ENCODE results near the gene SGSM1. TPM values are rescaled to one million over a fixed set of nuclear protein-coding genes. Genes with fewer than 3 reads are reported as not detected.

Gene SGSM1
- polyA plus RNA-seq, 1 of the 3 experiments (the other 2 are of a cell fraction) = 0.15 TPM

DNA sequence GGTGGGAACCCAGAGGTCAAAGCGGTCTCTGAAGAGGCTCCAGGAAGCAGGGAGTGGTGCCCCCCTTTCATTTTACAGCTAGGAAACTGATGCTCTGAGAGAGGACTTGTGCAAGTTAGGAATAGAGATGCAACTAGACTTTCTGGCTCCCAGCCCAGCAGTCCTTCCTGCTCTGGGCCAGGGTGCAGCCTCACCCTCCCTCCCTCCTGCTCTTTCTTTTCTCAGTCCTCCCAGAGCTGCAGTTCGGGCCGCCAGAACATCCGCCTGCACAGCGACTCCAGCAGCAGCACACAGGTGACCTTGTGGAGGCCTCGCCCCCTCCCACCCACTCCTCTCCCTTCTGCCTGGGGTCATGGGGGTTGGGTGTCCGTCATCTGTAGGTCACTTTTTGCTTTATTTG, 89.0 kb downstream of the SGSM1 start:
- H3K4me2 ChIP-seq = peak overlapping the region; percentile 66
- H3K9me2 ChIP-seq = no peaks in the 10 kb centered on the region
- no peaks in the 10 kb centered on the region for H3K9me3 ChIP-seq
- peak overlapping the region; percentile 67; the same call in 1 of the 2 replicates for H2AFZ ChIP-seq (ENCODE audit: low read depth)
- no peak overlapping the region for H3K9ac ChIP-seq
- ChIA-PET CTCF (interaction anchor here (0.9 to 2.6 kb wide), 6 partner anchors 15 to 127 kb away, joined by 3 to 14 read pairs (median 6); no protein-coding TSS in a partner anchor), POLR2A (interaction anchor here (0.6 kb wide), 1 partner anchor 450 kb away, joined by 3 read pairs; no protein-coding TSS in a partner anchor)
- H3K79me2 ChIP-seq (ENCODE audit: insufficient read depth) = no peaks in the 10 kb centered on the region
- no peaks in the 10 kb centered on the region for H3K36me3 ChIP-seq (replicated peaks in 1 of 2; ENCODE audit: control insufficient read depth in 1 of 2, insufficient read depth in 2 of 2, low read length in 1 of 2)
- TF ChIP-seq RAD21 (IDR thresholded peaks at IDR 0.05; ENCODE audit: low read length) = no peak
- TF ChIP-seq, protein P1, sequence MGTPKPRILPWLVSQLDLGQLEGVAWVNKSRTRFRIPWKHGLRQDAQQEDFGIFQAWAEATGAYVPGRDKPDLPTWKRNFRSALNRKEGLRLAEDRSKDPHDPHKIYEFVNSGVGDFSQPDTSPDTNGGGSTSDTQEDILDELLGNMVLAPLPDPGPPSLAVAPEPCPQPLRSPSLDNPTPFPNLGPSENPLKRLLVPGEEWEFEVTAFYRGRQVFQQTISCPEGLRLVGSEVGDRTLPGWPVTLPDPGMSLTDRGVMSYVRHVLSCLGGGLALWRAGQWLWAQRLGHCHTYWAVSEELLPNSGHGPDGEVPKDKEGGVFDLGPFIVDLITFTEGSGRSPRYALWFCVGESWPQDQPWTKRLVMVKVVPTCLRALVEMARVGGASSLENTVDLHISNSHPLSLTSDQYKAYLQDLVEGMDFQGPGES (IDR thresholded peaks at IDR 0.05; ENCODE audit: low read depth, low read length) = no peak
- no peak for TF ChIP-seq JUND (IDR thresholded peaks at IDR 0.05)
- no peak for TF ChIP-seq ELF1 (IDR thresholded peaks at IDR 0.05)
- no peak for TF ChIP-seq YY1 (IDR thresholded peaks at IDR 0.05; ENCODE audit: low read depth)
- TF ChIP-seq GATA2 (CRISPR knock-in tag; IDR thresholded peaks at IDR 0.05) = no peak
- no peak for TF ChIP-seq FOXJ3 (CRISPR knock-in tag; IDR thresholded peaks at IDR 0.05)
- TF ChIP-seq NFIC (IDR thresholded peaks at IDR 0.05; ENCODE audit: borderline replicate concordance) = peak; percentile 62
- peak in 1 of 2 experiments; percentile 42; a peak in 1 of 4 replicates for TF ChIP-seq EP300 (IDR thresholded peaks at IDR 0.05; ENCODE audit: borderline replicate concordance in 1 of 2, low read depth in 1 of 2, low read length in 1 of 2)
- TF ChIP-seq POLR2AphosphoS5 (IDR thresholded peaks at IDR 0.05; ENCODE audit: low read depth, low read length) = no peak
- TF ChIP-seq SMC3 (IDR thresholded peaks at IDR 0.05; ENCODE audit: low read depth, low read length) = no peak
- TF ChIP-seq EZH2phosphoT487 (IDR thresholded peaks at IDR 0.05; ENCODE audit: borderline replicate concordance, low read depth) = no peak
- TF ChIP-seq, protein P2, sequence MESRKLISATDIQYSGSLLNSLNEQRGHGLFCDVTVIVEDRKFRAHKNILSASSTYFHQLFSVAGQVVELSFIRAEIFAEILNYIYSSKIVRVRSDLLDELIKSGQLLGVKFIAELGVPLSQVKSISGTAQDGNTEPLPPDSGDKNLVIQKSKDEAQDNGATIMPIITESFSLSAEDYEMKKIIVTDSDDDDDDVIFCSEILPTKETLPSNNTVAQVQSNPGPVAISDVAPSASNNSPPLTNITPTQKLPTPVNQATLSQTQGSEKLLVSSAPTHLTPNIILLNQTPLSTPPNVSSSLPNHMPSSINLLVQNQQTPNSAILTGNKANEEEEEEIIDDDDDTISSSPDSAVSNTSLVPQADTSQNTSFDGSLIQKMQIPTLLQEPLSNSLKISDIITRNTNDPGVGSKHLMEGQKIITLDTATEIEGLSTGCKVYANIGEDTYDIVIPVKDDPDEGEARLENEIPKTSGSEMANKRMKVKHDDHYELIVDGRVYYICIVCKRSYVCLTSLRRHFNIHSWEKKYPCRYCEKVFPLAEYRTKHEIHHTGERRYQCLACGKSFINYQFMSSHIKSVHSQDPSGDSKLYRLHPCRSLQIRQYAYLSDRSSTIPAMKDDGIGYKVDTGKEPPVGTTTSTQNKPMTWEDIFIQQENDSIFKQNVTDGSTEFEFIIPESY (IDR thresholded peaks at IDR 0.05; ENCODE audit: borderline replicate concordance, low read depth) = no peak
- TF ChIP-seq RXRA (IDR thresholded peaks at IDR 0.05; ENCODE audit: borderline replicate concordance, low read depth) = no peak
- no peak for TF ChIP-seq SIN3A (IDR thresholded peaks at IDR 0.05; ENCODE audit: borderline replicate concordance, low read depth, low read length)
- peak; percentile 36 for TF ChIP-seq CHD2 (IDR thresholded peaks at IDR 0.05; ENCODE audit: low read length, partially characterized antibody)
- TF ChIP-seq TEAD4 (IDR thresholded peaks at IDR 0.05; ENCODE audit: borderline replicate concordance, insufficient read depth) = no peak
- TF ChIP-seq RCOR1 (IDR thresholded peaks at IDR 0.05; ENCODE audit: low read length) = peak; percentile 56; the same call in 1 of the 2 replicates
- TF ChIP-seq, protein P3, sequence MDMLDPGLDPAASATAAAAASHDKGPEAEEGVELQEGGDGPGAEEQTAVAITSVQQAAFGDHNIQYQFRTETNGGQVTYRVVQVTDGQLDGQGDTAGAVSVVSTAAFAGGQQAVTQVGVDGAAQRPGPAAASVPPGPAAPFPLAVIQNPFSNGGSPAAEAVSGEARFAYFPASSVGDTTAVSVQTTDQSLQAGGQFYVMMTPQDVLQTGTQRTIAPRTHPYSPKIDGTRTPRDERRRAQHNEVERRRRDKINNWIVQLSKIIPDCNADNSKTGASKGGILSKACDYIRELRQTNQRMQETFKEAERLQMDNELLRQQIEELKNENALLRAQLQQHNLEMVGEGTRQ (IDR thresholded peaks at IDR 0.05; ENCODE audit: borderline replicate concordance, low read depth, low read length) = no peak
- TF ChIP-seq MEF2A (IDR thresholded peaks at IDR 0.05; ENCODE audit: borderline replicate concordance, low read depth) = no peak
- peak overlapping the region in 1 of 2 experiments; percentile 47; a peak in 2 of 4 replicates for H3K4me3 ChIP-seq (ENCODE audit: low read depth in 2 of 2, low read length in 1 of 2)
- peak; percentile 85 for DNase-seq
- peaks cover 5 to 19% of the 10 kb centered on the region in 2 experiments; a peak in 3 of 4 replicates for H3K4me1 ChIP-seq (ENCODE audit: control insufficient read depth in 1 of 2, insufficient read depth in 2 of 2, low read depth in 1 of 2, low read length in 1 of 2)
- peak overlapping the region; percentile 76 to 94 for H3K27ac ChIP-seq (ENCODE audit: low read depth in 2 of 2, low read length in 1 of 2)
- no peaks in the 10 kb centered on the region; the same call in 1 of the 2 replicates for H3K27me3 ChIP-seq (ENCODE audit: insufficient read depth)
- WGBS (ENCODE audit: low lambda C conversion rate) = 15% methylated on average over 7 of the region's 7 CpGs
- no peaks in the 10 kb centered on the region for H4K20me1 ChIP-seq (ENCODE audit: insufficient read depth)
- H3F3A ChIP-seq (replicated peaks; ENCODE audit: insufficient read depth) = peaks cover 10% of the 10 kb centered on the region

Data from SK-N-SH (cell line).